GM23338 (cell line): Measurements from ENCODE around the gene GLCCI1. TPM values are rescaled to one million over a fixed set of nuclear protein-coding genes. Genes with fewer than 3 reads are reported as not detected.

ENCODE experiments used
- ATAC-seq: fragments of 200-7000 bp; cut with Tn5 transposase; 3 replicates; pipeline ENCODE4 v1.9.1; 2020
- DNase-seq: peaks from one replicate; pipeline ENCODE4 v3.0.0-alpha.2; 2015; ENCODE audit warnings: low spot score
- H2AFZ ChIP-seq: fragments of 200-600 bp; sonication (generic); 2 replicates; pipeline ENCODE4 v1.8.0; 2016; ENCODE audit warnings: antibody characterized with exemption, mild to moderate bottlenecking, moderate library complexity
- H3F3A ChIP-seq: fragments of 200-600 bp; sonication (generic); replicated peaks from 2 replicates; pipeline ENCODE4 v1.8.0; 2017; ENCODE audit warnings: antibody characterized with exemption, mixed run types, low read depth
- H3K27ac ChIP-seq: fragments of 200-600 bp; sonication (generic); 2 replicates; pipeline ENCODE4 v1.6.1; 2016; ENCODE audit warnings: low read depth
- H3K27me3 ChIP-seq: fragments of 200-600 bp; sonication (generic); 2 replicates; pipeline ENCODE4 v1.8.0; 2016; ENCODE audit warnings: mild to moderate bottlenecking, mixed run types, moderate library complexity; ENCODE audit not compliant: insufficient read depth
- H3K36me3 ChIP-seq: fragments of 200-600 bp; sonication (generic); 2 replicates; pipeline ENCODE4 v1.8.0; 2016; ENCODE audit warnings: mild to moderate bottlenecking; ENCODE audit not compliant: insufficient read depth
- H3K4me1 ChIP-seq: fragments of 200-600 bp; sonication (generic); 2 replicates; pipeline ENCODE4 v1.8.0; 2016; ENCODE audit warnings: mild to moderate bottlenecking, moderate library complexity; ENCODE audit not compliant: insufficient read depth
- H3K4me2 ChIP-seq: fragments of 200-600 bp; sonication (generic); 2 replicates; pipeline ENCODE4 v1.7.1; 2017; ENCODE audit warnings: mixed run types
- H3K4me3 ChIP-seq: fragments of 200-600 bp; sonication (generic); 2 replicates; pipeline ENCODE4 v1.6.1; 2016; ENCODE audit warnings: mixed run types
- H3K79me2 ChIP-seq: fragments of 200-600 bp; sonication (generic); replicated peaks from 2 replicates; pipeline ENCODE4 v1.8.0; 2017; ENCODE audit warnings: mild to moderate bottlenecking; ENCODE audit not compliant: insufficient read depth
- H3K9me2 ChIP-seq: fragments of 200-600 bp; sonication (generic); 2 replicates; pipeline ENCODE4 v1.8.0; 2017; ENCODE audit not compliant: insufficient read depth
- H4K20me1 ChIP-seq: fragments of 200-600 bp; sonication (generic); replicated peaks from 2 replicates; pipeline ENCODE4 v1.8.0; 2017; ENCODE audit warnings: mild to moderate bottlenecking; ENCODE audit not compliant: insufficient read depth
- H3K27ac Mint-ChIP-seq: 2 replicates; pipeline ENCODE4 v1.8.0; 2020; ENCODE audit warnings: inconsistent platforms, mild to moderate bottlenecking, moderate library complexity, mixed read lengths
- H3K27me3 Mint-ChIP-seq: 3 replicates; pipeline ENCODE4 v1.8.0; 2022; ENCODE audit warnings: low read depth, mild to moderate bottlenecking, moderate library complexity, mixed read lengths, inconsistent platforms; ENCODE audit not compliant: insufficient read depth, poor library complexity
- H3K36me3 Mint-ChIP-seq: 3 replicates; pipeline ENCODE4 v1.8.0; 2021; ENCODE audit warnings: low read depth, mild to moderate bottlenecking, inconsistent platforms, moderate library complexity, mixed read lengths
- H3K4me1 Mint-ChIP-seq: 3 replicates; pipeline ENCODE4 v1.8.0; 2020; ENCODE audit warnings: mild to moderate bottlenecking, inconsistent platforms, mixed read lengths
- H3K4me3 Mint-ChIP-seq: 3 replicates; pipeline ENCODE4 v1.8.0; 2021; ENCODE audit warnings: moderate library complexity, mild to moderate bottlenecking, inconsistent platforms, mixed read lengths
- H3K9me3 Mint-ChIP-seq: 3 replicates; pipeline ENCODE4 v1.8.0; 2020; ENCODE audit warnings: moderate library complexity, mild to moderate bottlenecking, inconsistent platforms, mixed read lengths
- CREB1 ChIP-seq: fragments of 250-450 bp; sonication (Bioruptor Pico); IDR thresholded peaks from 2 replicates; pipeline ENCODE4 v1.5.0; 2020; ENCODE audit warnings: low read depth, mild to moderate bottlenecking, moderate library complexity
- EZH2 ChIP-seq: fragments of 200-600 bp; sonication (generic); IDR thresholded peaks from one replicate; pipeline ENCODE4 v1.8.0; 2017; ENCODE audit warnings: antibody characterized with exemption, mild to moderate bottlenecking, low read depth; ENCODE audit not compliant: unreplicated experiment
- EZH2phosphoT487 ChIP-seq: fragments of 200-600 bp; sonication (generic); IDR thresholded peaks from one replicate; pipeline ENCODE4 v1.8.1; 2018; ENCODE audit warnings: antibody characterized with exemption; ENCODE audit not compliant: unreplicated experiment
- JUNB ChIP-seq: IDR thresholded peaks from one replicate; pipeline ENCODE4 v1.6.1; 2016; ENCODE audit warnings: antibody characterized with exemption; ENCODE audit not compliant: unreplicated experiment
- NANOG ChIP-seq: IDR thresholded peaks from 2 replicates; pipeline ENCODE4 v1.6.1; 2016; ENCODE audit warnings: antibody characterized with exemption, borderline replicate concordance
- POLR2AphosphoS5 ChIP-seq: IDR thresholded peaks from 2 replicates; pipeline ENCODE4 v1.6.1; 2016; ENCODE audit warnings: antibody characterized with exemption, low read depth
- STAT1 ChIP-seq: IDR thresholded peaks from one replicate; pipeline ENCODE4 v1.6.1; 2016; ENCODE audit warnings: antibody characterized with exemption; ENCODE audit not compliant: unreplicated experiment
- ZNF331 ChIP-seq: fragments of 250-450 bp; sonication (Bioruptor Pico); IDR thresholded peaks from 2 replicates; pipeline ENCODE4 v1.5.0; 2020; ENCODE audit warnings: low read depth, mild to moderate bottlenecking, moderate library complexity
- polyA plus RNA-seq: library from polyadenylated mRNA; unstranded; fragments of >200 nt; fragmentation: Nextera tagmentation; extraction: Ambion mirVana; gene quantifications from 2 replicates; pipeline ENCODE4 v1.2.1, GENCODE V29; 2016
- total RNA-seq: library from RNA; depleted of rRNA; stranded (reverse); fragments of >200 nt; shearing (Covaris generic); gene quantifications from 2 replicates; pipeline ENCODE4 v1.2.3, GENCODE V29; 2014
- TF ChIP-seq, protein P1 (sequence below): fragments of 250-450 bp; sonication (Bioruptor Pico); IDR thresholded peaks from 2 replicates; pipeline ENCODE4 v1.5.0; 2020; ENCODE audit warnings: mild to moderate bottlenecking, moderate library complexity
- TF ChIP-seq, protein P2 (sequence below), 2 experiments: fragments of 200-600 bp in 1 of 2; sonication (generic) in 1 of 2; conservative IDR thresholded peaks; 2 replicates each; pipeline versions ENCODE4 v1.5.1 to v1.6.1; 2016 to 2017; ENCODE audit warnings: antibody characterized with exemption in 2 of 2, low read depth in 2 of 2, mild to moderate bottlenecking in 2 of 2, moderate library complexity in 1 of 2
- TF ChIP-seq, protein P3 (sequence below): IDR thresholded peaks from 2 replicates; pipeline ENCODE4 v1.6.1; 2016; ENCODE audit warnings: antibody characterized with exemption

GLCCI1 gene
- total and polyA plus RNA-seq, 2 experiments from 2014 or later = 15.0 to 15.7 TPM

DNA sequence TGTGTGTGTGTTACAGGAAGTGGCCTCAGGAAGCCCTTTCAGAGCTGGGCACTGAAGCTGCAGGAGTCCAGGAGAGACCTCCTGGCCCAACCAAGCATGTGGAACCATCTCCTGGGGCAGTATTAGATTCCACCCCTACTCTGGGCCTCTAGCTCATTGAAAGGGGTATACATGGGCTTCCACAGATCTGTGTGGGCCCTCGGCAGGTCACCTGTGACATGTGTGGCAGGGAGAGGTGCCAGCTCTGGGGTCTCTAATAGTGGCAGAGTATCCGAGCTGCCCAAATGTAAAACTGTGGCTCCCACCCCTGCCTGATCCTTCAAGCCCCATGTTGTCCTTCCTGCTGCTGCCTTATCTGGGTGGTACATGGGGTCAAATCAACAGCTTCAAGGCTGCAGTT, 144.1 kb downstream of the GLCCI1 start:
- DNase-seq (no peak), ATAC-seq (no peak)
- Histone ChIP-seq H3K4me3 (no peak overlapping the region), H3K27me3 (no peaks in the 10 kb centered on the region), H3K36me3 (no peaks in the 10 kb centered on the region), H3K4me2 (no peak overlapping the region), H4K20me1 (no peaks in the 10 kb centered on the region), H2AFZ (no peak overlapping the region), H3K4me1 (peaks cover 18% of the 10 kb centered on the region), H3K9me2 (peaks cover 22% of the 10 kb centered on the region; the same call in 1 of the 2 replicates), H3F3A (no peaks in the 10 kb centered on the region), H3K27ac (no peak overlapping the region), H3K79me2 (no peaks in the 10 kb centered on the region)
- H3K9me3 Mint-ChIP-seq = peaks cover 6% of the 10 kb centered on the region; the same call in 2 of the 3 replicates
- no peak overlapping the region for H3K27ac Mint-ChIP-seq
- H3K36me3 Mint-ChIP-seq = peaks cover 26% of the 10 kb centered on the region
- peaks cover 14% of the 10 kb centered on the region for H3K27me3 Mint-ChIP-seq
- peaks cover 27% of the 10 kb centered on the region for H3K4me1 Mint-ChIP-seq
- no peak overlapping the region for H3K4me3 Mint-ChIP-seq
- TF ChIP-seq, protein P1, sequence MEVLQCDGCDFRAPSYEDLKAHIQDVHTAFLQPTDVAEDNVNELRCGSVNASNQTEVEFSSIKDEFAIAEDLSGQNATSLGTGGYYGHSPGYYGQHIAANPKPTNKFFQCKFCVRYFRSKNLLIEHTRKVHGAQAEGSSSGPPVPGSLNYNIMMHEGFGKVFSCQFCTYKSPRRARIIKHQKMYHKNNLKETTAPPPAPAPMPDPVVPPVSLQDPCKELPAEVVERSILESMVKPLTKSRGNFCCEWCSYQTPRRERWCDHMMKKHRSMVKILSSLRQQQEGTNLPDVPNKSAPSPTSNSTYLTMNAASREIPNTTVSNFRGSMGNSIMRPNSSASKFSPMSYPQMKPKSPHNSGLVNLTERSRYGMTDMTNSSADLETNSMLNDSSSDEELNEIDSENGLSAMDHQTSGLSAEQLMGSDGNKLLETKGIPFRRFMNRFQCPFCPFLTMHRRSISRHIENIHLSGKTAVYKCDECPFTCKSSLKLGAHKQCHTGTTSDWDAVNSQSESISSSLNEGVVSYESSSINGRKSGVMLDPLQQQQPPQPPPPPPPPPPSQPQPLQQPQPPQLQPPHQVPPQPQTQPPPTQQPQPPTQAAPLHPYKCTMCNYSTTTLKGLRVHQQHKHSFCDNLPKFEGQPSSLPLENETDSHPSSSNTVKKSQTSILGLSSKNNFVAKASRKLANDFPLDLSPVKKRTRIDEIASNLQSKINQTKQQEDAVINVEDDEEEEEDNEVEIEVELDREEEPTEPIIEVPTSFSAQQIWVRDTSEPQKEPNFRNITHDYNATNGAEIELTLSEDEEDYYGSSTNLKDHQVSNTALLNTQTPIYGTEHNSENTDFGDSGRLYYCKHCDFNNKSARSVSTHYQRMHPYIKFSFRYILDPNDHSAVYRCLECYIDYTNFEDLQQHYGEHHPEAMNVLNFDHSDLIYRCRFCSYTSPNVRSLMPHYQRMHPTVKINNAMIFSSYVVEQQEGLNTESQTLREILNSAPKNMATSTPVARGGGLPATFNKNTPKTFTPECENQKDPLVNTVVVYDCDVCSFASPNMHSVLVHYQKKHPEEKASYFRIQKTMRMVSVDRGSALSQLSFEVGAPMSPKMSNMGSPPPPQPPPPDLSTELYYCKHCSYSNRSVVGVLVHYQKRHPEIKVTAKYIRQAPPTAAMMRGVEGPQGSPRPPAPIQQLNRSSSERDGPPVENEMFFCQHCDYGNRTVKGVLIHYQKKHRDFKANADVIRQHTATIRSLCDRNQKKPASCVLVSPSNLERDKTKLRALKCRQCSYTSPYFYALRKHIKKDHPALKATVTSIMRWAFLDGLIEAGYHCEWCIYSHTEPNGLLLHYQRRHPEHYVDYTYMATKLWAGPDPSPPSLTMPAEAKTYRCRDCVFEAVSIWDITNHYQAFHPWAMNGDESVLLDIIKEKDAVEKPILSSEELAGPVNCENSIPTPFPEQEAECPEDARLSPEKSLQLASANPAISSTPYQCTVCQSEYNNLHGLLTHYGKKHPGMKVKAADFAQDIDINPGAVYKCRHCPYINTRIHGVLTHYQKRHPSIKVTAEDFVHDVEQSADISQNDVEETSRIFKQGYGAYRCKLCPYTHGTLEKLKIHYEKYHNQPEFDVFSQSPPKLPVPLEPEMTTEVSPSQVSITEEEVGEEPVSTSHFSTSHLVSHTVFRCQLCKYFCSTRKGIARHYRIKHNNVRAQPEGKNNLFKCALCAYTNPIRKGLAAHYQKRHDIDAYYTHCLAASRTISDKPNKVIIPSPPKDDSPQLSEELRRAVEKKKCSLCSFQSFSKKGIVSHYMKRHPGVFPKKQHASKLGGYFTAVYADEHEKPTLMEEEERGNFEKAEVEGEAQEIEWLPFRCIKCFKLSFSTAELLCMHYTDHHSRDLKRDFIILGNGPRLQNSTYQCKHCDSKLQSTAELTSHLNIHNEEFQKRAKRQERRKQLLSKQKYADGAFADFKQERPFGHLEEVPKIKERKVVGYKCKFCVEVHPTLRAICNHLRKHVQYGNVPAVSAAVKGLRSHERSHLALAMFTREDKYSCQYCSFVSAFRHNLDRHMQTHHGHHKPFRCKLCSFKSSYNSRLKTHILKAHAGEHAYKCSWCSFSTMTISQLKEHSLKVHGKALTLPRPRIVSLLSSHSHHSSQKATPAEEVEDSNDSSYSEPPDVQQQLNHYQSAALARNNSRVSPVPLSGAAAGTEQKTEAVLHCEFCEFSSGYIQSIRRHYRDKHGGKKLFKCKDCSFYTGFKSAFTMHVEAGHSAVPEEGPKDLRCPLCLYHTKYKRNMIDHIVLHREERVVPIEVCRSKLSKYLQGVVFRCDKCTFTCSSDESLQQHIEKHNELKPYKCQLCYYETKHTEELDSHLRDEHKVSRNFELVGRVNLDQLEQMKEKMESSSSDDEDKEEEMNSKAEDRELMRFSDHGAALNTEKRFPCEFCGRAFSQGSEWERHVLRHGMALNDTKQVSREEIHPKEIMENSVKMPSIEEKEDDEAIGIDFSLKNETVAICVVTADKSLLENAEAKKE = no peak
- TF ChIP-seq NANOG = no peak

DNA sequence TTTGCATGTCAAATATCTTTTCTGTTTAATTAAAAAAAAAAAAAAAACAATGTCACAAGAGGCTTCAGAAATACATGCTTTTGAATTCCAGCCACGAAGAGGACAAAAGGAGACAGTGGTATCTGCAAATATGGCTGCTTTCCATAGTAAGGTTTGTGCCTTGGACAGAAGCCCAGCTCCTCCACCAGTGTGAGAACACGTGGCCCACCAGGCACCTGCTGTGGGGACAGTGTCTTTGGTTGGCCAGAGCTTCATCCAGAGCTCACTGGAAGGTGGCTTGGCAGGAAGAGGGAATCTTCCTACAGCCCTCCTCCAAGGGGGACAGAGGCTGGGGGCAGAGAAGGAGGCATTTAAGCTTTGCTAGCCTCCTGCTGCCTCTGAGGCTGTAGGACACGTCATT, 144.6 kb downstream of the GLCCI1 start:
- no peaks in the 10 kb centered on the region for H3K36me3 ChIP-seq
- ATAC-seq = no peak
- peaks cover 26% of the 10 kb centered on the region for H3K36me3 Mint-ChIP-seq
- no peak overlapping the region for H3K4me3 Mint-ChIP-seq
- H3F3A ChIP-seq = no peaks in the 10 kb centered on the region
- peaks cover 22% of the 10 kb centered on the region; the same call in 1 of the 2 replicates for H3K9me2 ChIP-seq
- H3K4me1 ChIP-seq = peaks cover 19% of the 10 kb centered on the region
- no peaks in the 10 kb centered on the region for H3K79me2 ChIP-seq
- peaks cover 28% of the 10 kb centered on the region for H3K4me1 Mint-ChIP-seq
- no peak for DNase-seq
- H3K27ac Mint-ChIP-seq = no peak overlapping the region
- H3K9me3 Mint-ChIP-seq = peaks cover 6% of the 10 kb centered on the region; the same call in 2 of the 3 replicates
- no peak overlapping the region for H2AFZ ChIP-seq
- no peak overlapping the region for H3K4me3 ChIP-seq
- H3K27me3 ChIP-seq = no peaks in the 10 kb centered on the region
- H3K4me2 ChIP-seq = no peak overlapping the region
- no peak overlapping the region for H3K27ac ChIP-seq
- peaks cover 14% of the 10 kb centered on the region for H3K27me3 Mint-ChIP-seq
- no peaks in the 10 kb centered on the region for H4K20me1 ChIP-seq
- TF ChIP-seq JUNB = no peak
- TF ChIP-seq STAT1 = no peak
- no peak for TF ChIP-seq CREB1 (CRISPR knock-in tag)
- TF ChIP-seq, protein P2, sequence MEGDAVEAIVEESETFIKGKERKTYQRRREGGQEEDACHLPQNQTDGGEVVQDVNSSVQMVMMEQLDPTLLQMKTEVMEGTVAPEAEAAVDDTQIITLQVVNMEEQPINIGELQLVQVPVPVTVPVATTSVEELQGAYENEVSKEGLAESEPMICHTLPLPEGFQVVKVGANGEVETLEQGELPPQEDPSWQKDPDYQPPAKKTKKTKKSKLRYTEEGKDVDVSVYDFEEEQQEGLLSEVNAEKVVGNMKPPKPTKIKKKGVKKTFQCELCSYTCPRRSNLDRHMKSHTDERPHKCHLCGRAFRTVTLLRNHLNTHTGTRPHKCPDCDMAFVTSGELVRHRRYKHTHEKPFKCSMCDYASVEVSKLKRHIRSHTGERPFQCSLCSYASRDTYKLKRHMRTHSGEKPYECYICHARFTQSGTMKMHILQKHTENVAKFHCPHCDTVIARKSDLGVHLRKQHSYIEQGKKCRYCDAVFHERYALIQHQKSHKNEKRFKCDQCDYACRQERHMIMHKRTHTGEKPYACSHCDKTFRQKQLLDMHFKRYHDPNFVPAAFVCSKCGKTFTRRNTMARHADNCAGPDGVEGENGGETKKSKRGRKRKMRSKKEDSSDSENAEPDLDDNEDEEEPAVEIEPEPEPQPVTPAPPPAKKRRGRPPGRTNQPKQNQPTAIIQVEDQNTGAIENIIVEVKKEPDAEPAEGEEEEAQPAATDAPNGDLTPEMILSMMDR (conservative IDR thresholded peaks at IDR 0.05; ENCODE audit: low read depth in 2 of 2) = no peak
- TF ChIP-seq, protein P3, sequence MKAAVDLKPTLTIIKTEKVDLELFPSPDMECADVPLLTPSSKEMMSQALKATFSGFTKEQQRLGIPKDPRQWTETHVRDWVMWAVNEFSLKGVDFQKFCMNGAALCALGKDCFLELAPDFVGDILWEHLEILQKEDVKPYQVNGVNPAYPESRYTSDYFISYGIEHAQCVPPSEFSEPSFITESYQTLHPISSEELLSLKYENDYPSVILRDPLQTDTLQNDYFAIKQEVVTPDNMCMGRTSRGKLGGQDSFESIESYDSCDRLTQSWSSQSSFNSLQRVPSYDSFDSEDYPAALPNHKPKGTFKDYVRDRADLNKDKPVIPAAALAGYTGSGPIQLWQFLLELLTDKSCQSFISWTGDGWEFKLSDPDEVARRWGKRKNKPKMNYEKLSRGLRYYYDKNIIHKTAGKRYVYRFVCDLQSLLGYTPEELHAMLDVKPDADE = no peak
- TF ChIP-seq EZH2phosphoT487 = no peak
- no peak for TF ChIP-seq ZNF331 (CRISPR knock-in tag)
- TF ChIP-seq EZH2 = no peak
- no peak for TF ChIP-seq POLR2AphosphoS5
